Activated T-cell treated with anti-CD3 and anti-CD28 coated beads for 4 hours (primary cell): ENCODE results near the gene HS3ST4.
"Not testable (repeated sequence)": the region's sequence is repeated elsewhere in the genome, so short reads cannot be mapped to it uniquely, and the experiment has no call there.

Experiments used
- DNase-seq: peaks from one replicate; pipeline ENCODE4 v3.0.0-alpha.2; 2020

The HS3ST4 gene

DNA sequence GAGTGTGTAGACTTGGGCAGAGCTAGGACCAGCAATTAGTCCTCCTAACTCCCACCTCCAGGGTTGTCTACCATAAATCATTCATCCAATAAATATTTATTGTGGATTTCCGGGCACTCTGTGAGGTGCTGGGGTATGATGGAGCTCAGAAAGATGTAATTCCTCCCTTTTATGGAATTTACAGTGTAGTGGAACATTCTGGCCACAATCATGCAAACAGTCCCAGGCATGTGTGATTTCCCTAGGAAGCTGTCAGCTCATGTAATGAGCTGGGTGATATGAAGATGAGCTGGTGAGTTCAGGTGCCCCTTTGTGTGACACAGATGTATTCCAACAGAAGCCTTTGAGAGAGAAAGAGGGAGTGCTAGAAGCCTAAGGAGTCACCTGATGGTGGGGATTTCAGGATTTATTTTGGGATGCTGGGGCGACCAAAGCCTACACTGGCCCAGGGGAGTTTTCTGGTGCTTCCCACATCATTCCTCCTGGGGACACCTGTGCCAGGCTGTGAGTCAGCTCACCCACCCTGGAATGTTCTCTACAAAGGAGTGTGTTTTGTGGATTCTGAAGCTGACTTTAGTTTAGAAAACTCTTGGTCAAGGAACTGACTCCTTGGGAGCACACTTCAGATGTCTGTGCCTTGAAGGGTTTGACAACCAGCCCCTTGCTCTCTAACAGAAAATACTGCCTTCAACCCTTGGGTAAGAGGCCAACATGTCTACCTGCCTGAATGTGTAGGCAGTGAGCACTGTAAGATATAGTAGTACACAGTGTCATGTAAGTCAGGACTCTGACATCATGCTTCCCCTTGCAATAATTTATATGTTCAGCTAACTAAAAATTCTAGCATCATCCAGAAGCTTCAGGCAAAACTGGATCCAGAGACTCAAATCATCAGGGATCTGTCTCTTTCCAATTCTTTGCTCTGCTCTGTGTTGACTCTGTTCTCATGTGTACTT lies 42.9 kb downstream of the HS3ST4 start:
- DNase-seq = no peak

DNA sequence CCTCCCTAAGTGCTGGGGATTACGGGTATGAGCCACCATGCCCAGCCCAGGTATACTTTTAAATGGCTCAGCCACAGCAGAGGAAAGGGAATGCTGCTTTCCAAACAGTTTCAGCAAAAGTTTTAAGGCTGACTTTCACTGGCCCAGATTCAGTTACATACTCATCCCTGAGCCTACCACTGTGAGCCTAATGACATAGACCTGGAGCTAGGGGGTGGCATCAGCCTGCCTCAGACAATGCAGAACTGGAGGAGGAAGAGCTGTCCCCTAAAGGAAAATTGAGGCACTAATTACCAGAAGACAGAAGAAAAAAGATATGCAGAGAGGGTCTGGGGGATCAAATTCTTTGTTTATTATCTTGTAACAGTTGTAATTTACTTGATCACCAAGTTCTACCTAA lies 43.9 kb downstream of the HS3ST4 start:
- DNase-seq = no peak

DNA sequence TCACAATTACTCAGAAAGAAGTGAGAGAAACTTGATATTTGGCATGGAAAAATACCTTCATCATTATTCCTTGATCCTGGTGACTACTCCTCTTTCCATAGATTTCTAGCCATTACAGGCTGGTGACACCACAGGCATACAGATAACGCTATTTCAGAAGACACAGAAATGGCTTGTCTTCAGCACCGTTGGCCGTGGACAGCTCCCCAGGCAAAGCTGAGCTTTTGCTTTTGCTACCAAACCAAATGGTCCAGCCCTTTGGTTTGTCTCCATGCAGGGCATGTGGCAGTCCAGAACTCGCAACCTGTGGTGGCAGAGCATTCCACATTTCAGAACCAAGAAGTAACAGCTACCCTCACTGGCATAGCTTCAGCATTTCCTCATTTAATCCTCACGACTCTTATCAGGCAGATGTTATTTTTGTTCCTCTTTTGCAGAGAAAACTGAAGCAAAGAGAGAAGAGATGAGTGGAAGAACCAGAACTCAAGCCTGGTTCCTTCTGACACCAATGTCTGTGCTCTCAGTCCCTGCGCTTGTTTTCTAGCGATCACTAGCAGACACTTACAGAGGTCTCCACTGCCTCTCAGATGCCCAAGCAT lies 55.5 kb downstream of the HS3ST4 start:
- DNase-seq = no peak

DNA sequence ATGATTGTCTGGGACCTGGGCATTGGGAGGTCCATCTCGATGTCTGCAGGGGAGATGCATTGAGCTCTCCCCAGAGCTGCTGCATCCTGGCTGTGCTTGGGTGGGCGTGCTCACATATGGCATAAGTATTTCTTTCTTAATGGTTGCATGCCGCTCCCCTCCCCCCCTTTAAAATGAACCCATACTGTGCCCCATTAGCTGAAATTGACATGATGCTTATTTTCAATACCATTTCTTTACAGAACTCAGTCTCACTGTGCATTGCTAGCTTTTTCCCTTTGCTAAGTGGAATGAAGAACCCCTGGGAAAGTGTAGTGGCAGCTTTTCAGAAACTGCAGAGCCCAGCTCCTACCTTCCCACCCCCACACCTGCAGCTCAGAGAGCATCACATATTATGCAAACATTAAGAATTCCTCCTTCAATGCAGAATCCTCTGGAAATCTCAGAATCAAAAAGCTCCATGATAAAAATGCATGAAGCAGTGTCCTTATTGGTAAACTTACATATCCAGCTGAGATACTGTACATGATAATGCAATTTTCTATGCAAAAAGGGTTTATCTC lies 56.4 kb downstream of the HS3ST4 start:
- no peak for DNase-seq

DNA sequence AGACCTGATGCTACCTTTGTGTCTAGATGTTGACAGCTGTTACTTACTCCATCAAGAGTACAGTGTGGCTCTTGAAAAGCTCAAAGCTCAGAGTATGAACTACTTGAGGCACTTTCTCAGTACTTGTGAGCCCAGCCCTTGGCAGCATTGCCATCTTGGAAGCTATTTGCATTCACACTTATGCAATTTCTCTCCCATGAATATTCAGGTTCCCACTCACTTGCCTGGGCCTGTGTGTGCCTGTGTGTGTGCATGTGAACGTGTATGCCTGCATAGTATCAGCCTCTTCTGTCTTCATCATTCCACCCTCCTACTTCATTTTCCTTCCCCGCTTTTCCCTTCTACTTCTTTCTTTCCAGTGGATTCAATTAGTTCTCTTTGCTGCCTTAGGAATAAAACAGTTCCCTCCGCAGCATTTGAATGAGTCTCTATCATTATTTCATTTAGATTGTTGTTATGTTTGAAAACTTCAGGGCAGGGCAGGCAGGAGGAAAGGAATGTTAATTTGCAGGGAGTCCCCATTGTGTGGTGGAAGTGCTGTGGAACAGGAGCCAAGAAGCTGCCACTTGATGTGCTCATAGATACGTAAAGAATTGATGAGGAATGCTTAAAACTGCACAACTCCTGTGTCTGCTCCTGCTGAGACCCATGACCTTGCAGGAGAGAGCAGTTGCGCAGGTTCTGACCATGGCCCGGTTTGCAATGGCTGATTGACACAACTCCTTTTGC lies 58.9 kb downstream of the HS3ST4 start:
- DNase-seq = no peak

DNA sequence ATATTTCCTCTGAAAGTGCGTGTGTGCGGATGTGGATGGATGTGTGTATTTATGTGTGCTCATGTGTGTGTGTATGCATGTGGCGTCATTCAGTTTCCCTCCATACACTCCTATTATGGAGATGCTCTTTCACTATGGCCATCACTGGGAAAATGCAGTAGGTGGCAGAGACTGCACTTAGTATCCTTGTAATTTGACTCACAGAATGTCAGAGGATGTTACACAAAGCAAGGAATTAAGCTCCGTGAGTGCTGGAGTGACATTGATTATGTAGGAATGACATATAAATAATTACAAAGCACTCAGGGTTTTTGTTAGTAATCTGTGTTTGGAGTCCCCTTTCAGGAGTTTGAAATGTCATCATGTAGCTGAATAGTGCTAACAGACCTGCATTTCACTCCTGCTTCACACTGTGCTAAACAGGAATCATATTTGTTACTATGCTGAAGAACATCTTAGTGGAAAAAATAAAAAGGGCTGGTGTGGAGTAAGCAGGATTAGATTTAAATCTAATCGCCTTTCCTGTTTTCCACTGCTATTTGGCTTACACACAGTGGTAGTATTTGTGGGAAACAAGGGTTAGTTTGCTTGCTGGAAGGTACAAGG lies 59.6 kb downstream of the HS3ST4 start:
- no peak for DNase-seq

DNA sequence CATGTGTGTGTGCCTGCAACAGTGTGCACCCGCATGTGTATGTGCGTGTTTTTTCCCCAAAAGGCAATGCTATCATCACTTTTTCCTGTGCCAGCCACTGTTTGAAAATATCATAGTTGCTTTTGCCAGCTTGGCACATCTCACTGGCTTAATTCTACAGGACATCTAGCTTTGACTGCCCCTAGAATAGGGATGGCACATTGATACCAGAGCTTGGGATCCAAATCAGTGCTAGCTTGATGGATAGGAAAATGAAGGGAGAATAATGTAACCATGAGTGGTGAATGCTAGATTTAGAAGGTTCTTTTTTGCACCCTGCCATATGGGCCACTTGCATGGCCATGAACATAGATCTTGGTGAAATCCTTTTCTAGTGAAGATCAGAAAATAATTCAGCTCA lies 72.7 kb downstream of the HS3ST4 start:
- DNase-seq = no peak

DNA sequence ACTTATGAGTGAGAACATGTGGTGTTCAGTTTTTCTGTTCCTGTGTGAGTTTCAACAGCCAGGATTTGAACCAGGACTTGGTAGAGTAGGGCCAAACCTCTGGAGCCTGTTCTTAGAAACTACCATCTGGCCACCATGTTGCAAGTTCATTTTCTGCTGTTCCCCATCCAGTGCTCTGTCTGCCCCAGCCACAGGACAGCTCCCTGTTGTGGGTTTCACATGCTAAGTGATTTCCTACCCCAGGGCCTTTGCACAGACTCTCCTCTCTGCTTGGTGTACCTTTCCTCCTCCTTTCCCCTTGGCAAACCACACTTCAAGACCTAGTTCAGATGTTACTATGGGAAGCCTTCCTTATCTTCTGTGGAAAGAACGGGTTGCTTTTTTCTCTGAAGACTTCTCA lies 79.5 kb downstream of the HS3ST4 start:
- DNase-seq = no peak

DNA sequence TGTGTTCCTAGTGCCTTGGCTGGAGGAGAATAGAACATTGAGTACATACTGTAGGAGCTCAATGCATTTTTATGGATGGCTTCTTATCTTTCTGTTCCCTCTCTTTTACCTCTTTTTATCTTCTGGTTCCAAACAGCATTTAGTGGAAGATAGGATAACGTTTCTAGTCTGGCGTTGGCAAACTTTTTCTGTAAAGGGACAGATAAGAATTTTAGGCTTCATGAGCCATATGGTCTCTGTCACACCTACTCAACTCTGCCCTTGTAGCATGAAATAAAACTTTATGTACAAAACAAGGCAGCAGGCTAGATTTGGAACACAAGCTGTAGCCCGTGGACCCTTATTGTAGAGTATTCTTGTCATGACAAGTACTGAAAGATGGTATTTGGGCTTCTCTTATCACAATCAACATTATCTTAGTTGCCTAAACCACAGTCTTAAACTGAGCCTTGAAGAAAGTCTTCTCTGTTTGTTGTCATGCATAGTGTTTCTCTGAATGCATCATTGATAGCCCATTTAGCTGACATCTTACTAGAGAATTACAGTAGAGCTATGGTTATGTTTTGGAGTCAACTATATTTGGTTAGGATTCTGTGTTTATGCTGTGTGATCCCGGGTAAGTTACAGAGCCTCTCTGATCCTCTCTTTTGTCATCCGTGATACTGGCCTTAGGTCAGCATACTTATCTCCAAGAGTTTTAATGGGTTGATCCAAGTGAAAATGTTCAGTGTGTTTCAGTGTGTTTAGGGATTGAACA lies 80.2 kb downstream of the HS3ST4 start:
- DNase-seq = no peak

DNA sequence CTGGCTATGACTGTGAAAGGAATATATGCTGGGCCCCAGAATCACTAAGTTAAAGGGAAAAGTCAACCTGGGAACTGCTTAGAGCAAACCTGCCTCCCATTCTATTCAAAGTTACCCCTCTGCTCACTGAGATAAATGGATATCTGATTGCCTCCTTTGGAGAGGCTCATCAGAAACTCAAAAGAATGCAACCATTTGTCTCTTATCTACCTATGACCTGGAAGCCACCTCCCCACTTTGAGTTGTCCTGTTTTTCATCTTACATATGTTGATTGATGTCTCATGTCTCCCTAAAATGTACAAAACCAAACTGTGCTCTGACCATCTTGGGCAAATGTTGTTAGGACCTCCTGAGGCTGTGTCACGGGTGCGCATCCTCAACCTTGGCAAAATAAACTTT lies 84.5 kb downstream of the HS3ST4 start:
- not testable (repeated sequence) for DNase-seq

DNA sequence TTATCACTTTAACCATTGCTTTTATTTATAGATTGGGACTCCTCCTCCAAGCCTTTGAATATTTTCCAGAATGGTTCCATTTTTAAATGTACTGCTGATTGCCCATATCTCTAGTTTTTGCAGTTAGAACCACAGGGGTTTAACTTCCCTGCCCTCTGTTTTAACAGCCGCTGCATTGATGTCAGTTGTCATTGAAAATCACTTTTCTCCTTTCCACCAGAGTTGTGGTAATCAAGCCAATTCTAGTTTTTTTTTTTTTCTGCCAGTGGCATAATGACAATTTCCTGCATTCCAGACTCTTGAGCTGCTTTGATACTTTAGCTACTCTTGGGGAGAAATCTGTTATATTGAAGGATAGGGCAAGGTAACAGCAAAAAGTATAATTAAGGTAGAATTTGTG lies 91.5 kb downstream of the HS3ST4 start:
- DNase-seq = no peak

DNA sequence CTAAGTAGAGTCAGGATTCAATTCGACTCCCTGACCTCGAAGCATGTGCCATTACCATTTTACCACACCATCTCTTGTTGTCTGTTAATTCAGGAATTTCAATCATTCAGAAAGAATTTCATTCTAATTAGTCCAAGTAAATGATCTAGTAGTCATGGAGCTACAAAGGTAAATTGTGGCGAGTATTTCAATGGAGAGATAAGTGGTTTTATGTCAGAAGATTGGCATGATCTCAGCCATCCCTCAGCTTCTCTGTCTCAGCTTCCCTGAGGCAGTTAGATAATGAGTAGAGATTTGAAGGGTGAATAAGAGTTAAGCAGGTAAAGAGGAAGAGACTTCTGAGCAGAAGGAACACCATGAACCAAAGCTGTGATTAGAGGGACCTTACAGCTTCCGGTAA lies 93.6 kb downstream of the HS3ST4 start:
- DNase-seq = no peak

DNA sequence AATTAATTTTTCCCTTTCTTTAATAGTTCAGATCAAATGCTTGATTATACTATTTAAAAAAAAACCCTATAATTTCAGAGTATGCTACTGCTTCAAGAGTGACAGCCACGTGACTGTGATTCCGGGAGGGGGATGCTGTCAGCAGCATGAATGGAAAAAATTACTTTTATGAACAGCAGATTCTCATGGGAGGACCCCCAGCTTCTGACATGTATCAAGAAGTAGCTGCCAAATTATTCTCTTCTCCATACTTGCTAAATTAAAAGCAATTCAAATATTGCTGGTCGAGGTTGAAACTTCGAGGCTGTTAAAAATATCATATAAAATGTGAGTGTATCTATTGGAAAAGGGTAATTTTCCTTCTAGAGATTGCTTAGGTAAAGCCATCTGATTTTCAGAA lies 95.0 kb downstream of the HS3ST4 start:
- DNase-seq = no peak

DNA sequence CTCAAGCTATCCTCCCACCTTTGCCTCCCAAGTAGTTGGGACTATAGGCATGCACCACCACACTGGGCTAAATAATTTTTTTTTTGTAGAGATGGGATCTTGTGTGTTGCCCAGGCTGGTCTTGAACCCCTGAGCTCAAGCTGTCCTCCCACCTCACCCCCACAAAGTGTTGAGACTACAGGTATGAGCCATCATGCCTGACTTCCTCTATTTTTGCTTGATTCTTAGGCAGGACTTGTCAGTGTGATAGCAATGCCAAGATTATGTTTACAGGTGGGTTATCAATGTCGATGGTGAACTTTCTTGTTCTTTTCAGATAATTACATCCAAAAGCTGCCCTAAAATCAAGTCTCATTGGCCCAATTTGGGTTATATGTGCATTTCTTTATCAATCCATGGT lies 96.9 kb downstream of the HS3ST4 start:
- no peak for DNase-seq

DNA sequence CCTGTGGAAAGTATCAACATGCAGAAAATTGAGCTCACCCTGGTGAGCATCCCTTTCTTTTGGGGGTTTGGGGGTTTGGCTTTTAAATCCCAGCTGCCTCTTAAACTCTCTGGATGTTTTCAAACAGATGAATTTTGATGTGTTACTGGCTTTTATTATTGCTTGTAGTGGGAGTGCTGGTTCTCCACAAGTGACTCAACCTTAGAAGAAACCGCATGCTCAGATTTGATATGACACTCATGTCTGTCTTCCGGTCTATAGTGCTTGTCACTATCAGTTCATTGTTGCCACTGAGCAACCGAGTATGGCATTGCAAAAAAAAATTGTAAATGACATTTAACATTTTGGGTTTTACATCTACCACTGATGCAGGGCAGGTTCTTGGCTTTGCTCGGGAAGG lies 104.5 kb downstream of the HS3ST4 start:
- no peak for DNase-seq

DNA sequence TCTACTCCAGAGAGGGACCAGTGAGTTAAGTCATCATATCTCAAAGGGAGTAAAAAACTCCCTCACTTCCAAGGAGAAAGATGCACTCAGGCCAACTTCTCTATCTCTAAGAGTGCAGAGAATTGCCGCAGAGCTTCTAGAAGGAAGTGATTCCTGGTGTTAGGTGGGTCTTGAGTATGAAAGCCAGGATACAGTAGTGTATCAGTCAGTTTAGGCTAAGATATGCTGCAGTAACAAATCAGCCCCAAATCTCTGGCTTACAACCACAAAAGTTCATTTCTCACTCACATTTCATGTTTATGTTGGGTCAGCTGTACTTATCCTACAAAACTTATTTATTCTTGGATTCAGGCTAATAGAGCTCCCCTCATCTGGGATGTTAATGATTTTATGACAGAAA lies 106.3 kb downstream of the HS3ST4 start:
- no peak for DNase-seq

DNA sequence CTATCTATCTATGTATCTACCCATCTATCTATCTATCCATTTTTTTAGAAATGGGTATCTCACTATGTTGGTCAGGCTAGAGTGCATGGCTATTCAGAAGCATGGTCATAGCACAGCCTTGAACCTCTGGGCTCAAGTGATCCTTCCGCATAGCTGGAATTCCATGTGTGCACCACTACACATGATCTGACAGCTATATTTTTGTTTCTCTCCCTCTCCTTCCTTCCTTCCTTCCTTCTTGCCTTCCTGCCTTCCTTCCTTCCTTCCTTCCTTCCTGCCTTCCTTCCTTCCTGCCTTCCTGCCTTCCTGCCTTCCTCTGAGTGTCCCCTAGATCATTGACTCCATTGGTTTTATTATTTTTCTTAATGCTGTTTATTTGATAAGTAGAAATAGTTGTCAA lies 108.1 kb downstream of the HS3ST4 start:
- DNase-seq = no peak

DNA sequence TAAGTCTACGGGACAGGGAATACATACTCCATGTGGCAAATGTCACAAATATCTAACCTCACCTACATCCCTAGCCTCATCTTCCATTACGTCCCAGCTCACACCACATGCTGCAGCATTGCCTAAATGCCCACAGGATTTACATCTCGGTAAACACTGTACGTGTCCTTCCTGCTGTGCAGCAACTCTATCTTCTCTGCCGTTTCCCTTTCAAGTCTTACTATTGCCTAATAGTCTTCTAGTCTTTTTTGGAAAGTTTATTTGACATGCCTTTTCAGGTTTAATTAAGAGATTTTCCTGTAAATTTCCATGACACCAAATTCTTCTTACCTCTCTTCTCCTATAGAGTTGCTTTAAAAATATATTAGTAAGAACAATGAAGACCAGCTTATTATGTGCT lies 120.5 kb downstream of the HS3ST4 start:
- DNase-seq = no peak

DNA sequence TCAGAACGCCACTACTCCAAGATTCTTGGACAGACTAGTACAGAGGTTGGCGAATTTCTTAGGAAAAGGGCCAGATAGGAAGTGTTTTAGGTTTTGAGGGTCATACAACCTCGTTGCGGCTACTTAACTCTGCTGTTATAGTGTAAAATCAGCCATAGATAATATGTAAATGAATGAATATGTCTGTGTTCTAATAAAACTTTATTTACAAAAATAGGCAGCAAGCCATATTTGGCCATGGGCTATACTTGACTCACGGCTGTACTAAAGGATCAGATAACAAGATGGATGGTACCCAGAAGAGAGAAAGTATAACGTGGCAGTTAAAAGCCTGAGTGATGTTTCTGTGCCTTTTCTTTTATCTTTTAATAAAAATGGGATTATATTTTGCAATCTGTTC lies 125.5 kb downstream of the HS3ST4 start:
- no peak for DNase-seq

DNA sequence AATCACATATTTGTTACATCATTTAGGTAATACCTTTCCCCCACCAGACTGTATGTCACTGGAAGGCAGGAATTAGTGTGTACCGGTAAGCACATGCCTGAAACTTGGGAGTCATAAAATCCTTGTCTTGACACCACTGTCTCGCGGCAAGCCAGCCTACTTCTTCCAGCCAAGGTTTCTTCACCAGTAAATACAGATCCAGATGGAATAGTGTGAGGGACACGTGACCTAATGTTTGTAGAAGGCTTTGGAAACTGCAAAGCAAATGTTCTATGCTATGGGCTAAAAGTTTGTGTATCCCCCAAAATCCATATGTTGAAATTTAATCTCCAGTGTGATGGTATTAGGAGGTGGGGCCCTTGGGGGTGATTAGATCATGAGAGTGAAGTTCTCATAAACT lies 126.1 kb downstream of the HS3ST4 start:
- DNase-seq = no peak

DNA sequence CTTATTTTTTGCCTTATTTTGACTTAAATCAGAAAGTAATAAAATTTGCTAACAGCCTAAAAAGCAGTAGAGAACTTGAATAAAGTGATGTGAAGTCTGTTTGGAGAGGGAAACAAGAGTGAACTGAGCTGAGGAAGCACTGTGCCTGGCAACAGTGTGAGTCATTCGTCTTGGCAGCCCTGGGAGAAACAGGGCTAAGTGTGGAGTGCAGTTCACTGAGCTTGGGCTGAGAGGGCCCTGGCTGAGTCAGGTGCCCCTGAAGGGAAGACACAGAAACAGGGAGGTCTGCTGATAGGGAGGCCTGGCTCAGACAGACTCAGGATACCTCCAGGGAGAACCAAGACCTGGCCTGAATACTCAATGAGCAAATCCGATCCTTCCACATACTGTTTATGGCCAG lies 132.1 kb downstream of the HS3ST4 start:
- DNase-seq = no peak

DNA sequence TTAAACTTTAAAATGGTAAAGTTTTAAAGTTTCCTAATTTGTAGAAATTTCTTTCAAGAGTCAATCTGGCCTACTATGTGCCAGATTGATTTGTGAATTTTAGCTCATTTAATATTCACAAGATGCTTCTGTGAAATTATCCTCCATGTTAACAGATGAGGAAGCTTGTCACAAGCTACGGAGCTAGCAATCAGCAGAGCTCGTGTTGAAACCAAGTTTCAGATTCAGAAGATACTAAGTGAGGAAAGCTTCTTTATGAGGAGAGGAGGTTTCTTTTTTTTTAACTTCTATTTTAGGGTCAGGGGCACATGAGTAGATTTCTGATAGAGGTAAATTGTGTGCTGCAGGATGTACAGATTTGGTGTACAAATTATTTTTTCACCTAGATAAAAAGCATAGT lies 135.9 kb downstream of the HS3ST4 start:
- no peak for DNase-seq
